ENCODE data around the gene FGG. TPM values are rescaled to one million over a fixed set of nuclear protein-coding genes. Genes with fewer than 3 reads are reported as not detected.

Gene FGG
- total RNA-seq, 1 donor from 2014 or later: not detected

Other genes starting within 250 kb of the FGG start
- gene DCHS2, start 120.9 kb downstream of the FGG start, total RNA-seq: not detected in 2 replicates
- gene PLRG1, start 62.3 kb downstream of the FGG start, total RNA-seq: 80.9 and 84.1 TPM in 2 replicates
- gene FGB, start 49.6 kb downstream of the FGG start, total RNA-seq: not detected in 2 replicates
- gene FGA, start 21.9 kb downstream of the FGG start, total RNA-seq: not detected in 2 replicates
- gene LRAT, start 131.3 kb upstream of the FGG start, total RNA-seq: not detected in 2 replicates
- gene RBM46, start 168.6 kb upstream of the FGG start, total RNA-seq: not detected in 2 replicates